HG03342 (cell line): ENCODE data around the gene STK40.

Experiments used
- ATAC-seq: cut with Tn5 transposase; IDR thresholded peaks from one replicate; pipeline ENCODE4 v1.9.1; 2021; ENCODE audit warnings: mild to moderate bottlenecking, moderate library complexity; ENCODE audit not compliant: unreplicated experiment

STK40 gene

DNA sequence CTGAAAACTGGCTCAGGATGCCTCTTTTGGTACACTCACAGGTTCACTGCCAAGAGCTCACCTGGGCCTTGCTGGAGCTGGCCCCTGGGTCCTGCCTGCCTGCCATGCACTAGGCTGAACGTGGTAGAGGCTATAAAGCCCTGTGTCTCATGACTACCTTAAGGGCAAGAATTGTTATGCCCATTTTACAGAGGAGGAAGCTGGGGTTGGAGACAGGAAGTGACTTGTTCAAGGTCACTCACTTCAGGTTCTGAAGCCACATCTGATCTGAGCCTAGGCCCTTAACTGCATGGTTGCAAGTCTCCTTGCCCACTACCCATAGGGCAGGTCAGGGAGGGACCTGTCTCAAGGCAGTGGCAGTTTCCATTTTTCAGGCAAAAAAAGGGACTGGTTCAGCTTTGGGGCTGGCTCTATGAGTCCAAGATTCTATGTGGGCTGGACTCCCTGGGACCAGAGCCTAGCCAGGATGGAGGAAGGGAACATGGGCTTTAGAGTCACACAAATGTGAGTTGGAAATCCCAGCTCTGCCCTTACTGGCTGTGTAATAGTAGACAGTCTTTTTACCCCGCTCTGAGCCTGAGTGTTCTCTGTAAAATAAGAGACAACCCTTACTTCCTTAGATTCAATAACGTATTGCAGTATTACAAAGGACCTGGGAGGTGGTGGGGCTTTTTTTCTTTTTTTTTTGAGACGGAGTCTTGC lies 7.8 kb downstream of the STK40 start:
- ATAC-seq, result no peak

DNA sequence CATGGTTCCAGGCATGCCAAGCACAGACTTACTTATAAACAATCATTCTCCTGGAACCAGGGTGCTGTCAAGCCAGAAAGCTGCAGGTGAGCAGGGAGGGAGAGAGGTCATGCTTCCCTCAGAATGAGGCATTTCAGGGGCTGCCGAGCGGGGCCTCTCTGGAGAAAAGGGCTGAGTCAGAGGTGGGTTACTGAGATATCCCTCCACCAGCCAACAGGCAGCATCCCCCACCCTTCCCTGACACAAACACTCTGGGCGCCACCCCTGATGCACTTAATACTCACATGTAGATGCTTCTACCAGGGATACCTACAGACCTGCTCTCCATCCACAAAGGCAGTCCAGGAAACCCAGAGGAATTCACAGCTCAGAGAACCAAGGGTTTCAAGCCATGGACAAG lies 13.1 kb downstream of the STK40 start:
- no peak for ATAC-seq

DNA sequence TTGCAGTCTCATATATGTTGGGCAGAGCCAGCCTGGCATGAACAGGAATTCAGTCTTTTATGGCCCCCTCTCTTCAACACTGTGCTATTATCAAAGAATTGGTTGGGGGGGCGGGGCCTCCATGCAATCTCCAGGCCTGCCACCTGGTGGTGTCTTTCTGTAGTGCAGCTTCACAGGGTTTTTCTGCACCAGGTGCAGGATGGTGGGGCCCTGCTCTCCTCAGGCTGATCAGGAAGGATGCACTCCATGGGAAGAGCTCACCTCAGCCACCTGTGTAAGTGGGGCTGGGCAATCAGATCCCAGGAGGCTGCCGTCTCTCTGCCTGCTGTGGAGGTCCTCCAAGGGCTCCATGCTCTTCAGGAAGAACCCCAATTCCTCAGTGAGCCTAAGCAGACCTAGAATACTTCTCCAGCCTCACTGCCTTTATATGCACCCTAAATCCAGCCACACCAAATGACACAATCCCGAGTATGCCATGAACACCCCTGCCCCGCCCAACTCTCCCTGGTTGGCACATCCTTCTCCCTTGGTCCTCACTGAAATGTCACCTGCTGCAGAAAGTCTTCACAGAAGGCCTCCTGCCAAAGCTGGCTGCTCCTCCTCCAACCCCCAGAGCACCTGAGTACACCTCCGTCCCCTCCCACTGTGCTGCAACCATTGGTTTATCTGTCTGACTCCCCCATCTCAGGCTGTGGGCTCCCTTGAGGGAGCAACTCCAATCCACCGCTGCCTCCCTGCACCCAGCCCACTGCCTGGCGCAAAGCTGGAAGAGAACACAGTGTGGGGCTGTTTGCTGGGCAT lies 16.5 kb downstream of the STK40 start:
- ATAC-seq, result no peak

DNA sequence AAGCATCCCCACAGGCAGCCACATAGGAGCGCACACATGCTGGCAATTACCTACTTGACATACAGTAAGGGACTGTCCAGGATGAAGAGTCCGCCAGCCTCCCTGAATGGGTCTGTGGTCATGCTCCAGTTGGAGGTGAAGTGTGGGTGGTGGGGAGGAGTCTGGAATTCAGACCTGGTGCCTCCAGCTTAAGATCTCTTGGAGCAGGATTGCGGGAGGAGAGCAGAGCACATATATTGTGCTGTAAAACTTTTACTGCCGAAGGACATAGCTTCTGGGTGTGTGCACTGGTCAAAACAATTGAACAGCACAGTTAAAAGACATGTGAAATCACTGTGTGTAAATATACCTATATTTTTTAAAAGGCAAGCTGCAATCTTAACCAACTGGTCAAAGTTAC lies 17.9 kb downstream of the STK40 start:
- no peak for ATAC-seq

DNA sequence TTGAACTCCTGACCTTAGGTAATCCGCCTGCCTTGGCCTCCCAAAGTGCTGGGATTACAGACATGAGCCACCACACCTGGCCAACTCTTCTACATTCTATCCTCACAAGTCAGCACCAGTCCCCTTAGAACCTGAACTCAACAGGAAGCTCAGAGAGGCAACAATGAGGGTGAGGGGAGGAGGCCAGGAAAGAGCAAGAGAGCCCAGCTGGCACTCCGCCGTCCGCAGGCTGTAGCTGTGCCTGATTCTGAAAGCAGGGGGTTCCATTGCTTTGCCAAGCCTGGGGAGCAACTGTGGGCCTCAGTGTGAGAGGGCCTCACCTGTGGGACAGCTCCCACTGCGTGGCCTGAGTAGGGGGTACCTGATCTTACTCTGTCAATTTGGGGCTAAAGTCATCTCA lies 18.7 kb downstream of the STK40 start:
- ATAC-seq, result no peak

GRCh38 chr1:36366091-36366661 lies 19.5 kb downstream of the STK40 start:
- ATAC-seq, result no peak

- ATAC-seq, result no peak
Measured at GRCh38 chr1:36365381-36365780, 20.3 kb downstream of the STK40 start.

GRCh38 chr1:36359911-36360550 lies 25.7 kb downstream of the STK40 start:
- no peak for ATAC-seq

GRCh38 chr1:36359383-36359782 lies 26.3 kb downstream of the STK40 start:
- ATAC-seq, result no peak

- no peak for ATAC-seq
Measured at GRCh38 chr1:36358514-36359084, 27.1 kb downstream of the STK40 start.

DNA sequence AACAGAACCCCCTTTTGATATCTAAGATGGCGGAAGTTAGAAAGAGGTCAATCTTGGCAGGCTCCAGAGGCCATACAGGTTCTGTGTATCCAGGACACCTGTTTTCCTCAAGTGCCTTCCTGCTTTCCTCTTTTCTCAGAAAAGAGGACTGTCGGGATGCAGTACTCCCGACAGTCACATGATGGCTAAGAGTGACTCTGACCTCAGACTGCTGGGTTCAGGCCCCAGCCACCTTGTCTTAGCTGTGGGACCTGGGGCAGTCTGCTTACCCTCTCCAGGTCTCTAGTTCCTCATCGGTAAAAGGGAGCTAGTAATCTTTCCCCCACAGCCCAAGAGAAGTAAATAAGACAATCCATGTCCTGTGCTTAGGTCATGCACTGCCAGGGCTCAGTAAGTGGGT lies 29.9 kb downstream of the STK40 start:
- no peak for ATAC-seq

DNA sequence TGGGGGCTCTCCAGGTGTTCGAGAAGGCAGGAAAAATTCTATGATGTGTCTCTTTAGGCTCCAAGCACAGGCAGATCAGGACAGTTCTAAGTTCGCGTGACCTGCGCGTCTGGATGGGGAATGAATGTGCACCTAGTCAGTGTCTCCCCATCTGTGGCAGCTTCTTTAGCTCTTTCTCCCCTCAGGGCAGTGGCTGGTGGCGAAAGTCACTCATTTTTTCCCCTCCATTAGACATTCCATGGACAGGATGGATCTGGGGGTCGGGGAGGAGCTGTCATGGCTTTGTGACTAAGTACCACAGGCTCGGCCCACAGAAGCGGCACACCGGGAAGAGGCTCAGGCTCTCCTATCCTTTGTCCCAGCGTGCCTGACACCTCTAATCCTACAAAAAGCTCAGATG lies 31.2 kb downstream of the STK40 start:
- no peak for ATAC-seq

- no peak for ATAC-seq
Measured at GRCh38 chr1:36352910-36353878, 32.5 kb downstream of the STK40 start.

DNA sequence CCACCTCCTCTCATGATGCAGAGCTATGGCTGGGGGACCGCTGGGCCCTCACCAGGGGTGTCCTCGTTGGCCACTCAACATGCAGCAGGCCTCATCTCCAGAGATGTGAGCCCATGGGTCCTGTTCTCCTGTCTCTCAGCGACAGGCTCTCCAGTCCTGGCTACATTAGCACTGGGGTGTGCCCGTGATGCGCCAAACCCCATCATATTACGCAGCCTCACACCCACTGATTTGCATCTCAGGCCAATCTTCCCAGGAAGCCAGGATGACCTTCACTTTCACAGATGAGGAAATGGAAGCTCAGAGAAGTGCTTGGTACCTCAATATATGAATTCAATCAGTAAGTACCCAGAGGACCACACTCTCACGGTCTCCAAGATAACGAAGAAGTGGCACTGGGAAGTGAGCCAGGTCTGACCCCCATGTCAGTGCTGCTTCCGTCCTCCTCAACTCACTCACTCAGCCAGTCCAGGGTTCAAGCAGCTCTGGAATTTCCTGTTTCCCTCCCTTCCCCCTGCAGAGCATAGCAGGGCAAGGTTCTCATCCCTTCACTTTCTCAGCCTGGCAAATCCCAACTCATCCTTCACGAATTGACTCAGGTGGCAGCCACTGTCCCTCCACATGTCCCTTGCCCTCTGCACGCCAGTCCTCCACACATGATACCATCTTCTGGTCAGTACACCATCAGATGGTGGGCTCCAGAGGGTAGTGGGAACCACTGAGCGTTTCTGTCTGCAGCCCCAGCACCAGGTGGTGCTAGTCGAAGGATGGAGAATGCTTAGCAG lies 33.4 kb downstream of the STK40 start:
- no peak for ATAC-seq

GRCh38 chr1:36351227-36351977 lies 34.3 kb downstream of the STK40 start:
- ATAC-seq, result no peak

DNA sequence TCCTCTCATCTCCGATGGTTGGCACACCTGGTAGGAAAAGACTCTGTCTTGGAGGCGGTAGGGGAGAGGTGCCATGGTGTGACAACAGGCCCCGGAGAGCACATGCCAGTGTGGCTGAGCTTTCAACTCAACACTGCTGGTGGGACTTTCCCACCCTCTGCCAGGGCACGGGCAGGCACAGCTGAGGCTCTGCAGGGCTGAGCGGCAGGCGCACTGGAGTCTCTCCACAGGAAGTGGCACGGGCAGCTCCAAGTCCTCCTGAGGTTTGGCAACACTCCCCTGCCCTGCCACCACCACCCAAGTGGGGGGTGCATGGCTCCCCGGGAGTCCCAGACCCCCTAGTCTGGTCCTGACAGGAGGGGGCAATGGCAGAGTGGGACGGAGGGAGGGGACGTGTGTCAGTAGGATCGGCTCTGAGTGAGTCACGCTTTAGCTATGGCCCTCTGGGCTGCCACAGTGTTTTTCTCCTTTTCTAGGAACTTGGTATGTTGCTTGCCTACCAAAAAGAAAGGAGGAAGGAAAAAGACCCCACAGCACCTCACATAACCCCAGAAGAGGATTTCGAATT lies 35.0 kb downstream of the STK40 start:
- no peak for ATAC-seq

- no peak for ATAC-seq
Measured at GRCh38 chr1:36349839-36350238, 35.9 kb downstream of the STK40 start.

- ATAC-seq, result peak; percentile 83
Measured at GRCh38 chr1:36349241-36349671, 36.5 kb downstream of the STK40 start.
